Neural cell (in vitro differentiated cells): ENCODE results near the gene PDE4D. TPM values are rescaled to one million over a fixed set of nuclear protein-coding genes. Genes with fewer than 3 reads are reported as not detected.

ENCODE experiments used
- H2AFZ ChIP-seq: fragments of 200-600, 300-800 bp; sonication (generic), shearing (Covaris generic); 2 replicates; pipeline ENCODE4 v1.6.0; 2014; ENCODE audit warnings: low read depth, mild to moderate bottlenecking, antibody characterized with exemption, low read length, moderate library complexity
- H3F3A ChIP-seq: fragments of 200-600 bp; shearing (Covaris generic); 2 replicates; pipeline ENCODE4 v1.6.1; 2016; ENCODE audit warnings: mild to moderate bottlenecking, moderate library complexity, mixed read lengths, antibody characterized with exemption, low read length; ENCODE audit not compliant: insufficient read depth, poor library complexity, severe bottlenecking
- H3K27ac ChIP-seq: fragments of 200-600, 300-800 bp; sonication (generic), shearing (Covaris generic); 2 replicates; pipeline ENCODE4 v1.5.1; 2014; ENCODE audit warnings: mild to moderate bottlenecking, low read length, moderate library complexity
- H3K27me3 ChIP-seq: fragments of 300-800, 200-600 bp; sonication (generic), shearing (Covaris generic); 2 replicates; pipeline ENCODE4 v1.6.0; 2014; ENCODE audit warnings: mild to moderate bottlenecking, low read depth, low read length, moderate library complexity; ENCODE audit not compliant: insufficient read depth
- H3K36me3 ChIP-seq: fragments of 300-800, 200-600 bp; sonication (generic), shearing (Covaris generic); 2 replicates; pipeline ENCODE4 v1.5.1; 2014; ENCODE audit warnings: mild to moderate bottlenecking, antibody characterized with exemption, low read length, moderate library complexity; ENCODE audit not compliant: insufficient read depth
- H3K4me2 ChIP-seq: fragments of 300-800, 200-600 bp; sonication (generic), shearing (Covaris generic); 2 replicates; pipeline ENCODE4 v1.6.0; 2014; ENCODE audit warnings: mild to moderate bottlenecking, low read length
- H3K4me3 ChIP-seq: fragments of 300-800, 200-600 bp; sonication (generic), shearing (Covaris generic); 2 replicates; pipeline ENCODE4 v1.5.1; 2014; ENCODE audit warnings: mild to moderate bottlenecking, low read length, moderate library complexity
- H3K79me2 ChIP-seq: fragments of 200-600 bp; shearing (Covaris generic); replicated peaks from 2 replicates; pipeline ENCODE4 v1.6.0; 2014; ENCODE audit warnings: mild to moderate bottlenecking, low read length, moderate library complexity; ENCODE audit not compliant: insufficient read depth
- H3K9ac ChIP-seq: fragments of 300-800, 200-600 bp; sonication (generic), shearing (Covaris generic); 2 replicates; pipeline ENCODE4 v1.6.1; 2016; ENCODE audit warnings: mild to moderate bottlenecking, low read length, mixed read lengths
- H3K9me2 ChIP-seq: fragments of 200-600 bp; shearing (Covaris generic); 2 replicates; pipeline ENCODE4 v1.6.1; 2016; ENCODE audit warnings: mild to moderate bottlenecking, low read length, mixed read lengths; ENCODE audit not compliant: insufficient read depth
- H3K9me3 ChIP-seq: fragments of 200-600, 300-800 bp; sonication (generic), shearing (Covaris generic); 2 replicates; pipeline ENCODE4 v1.6.1; 2016; ENCODE audit warnings: mild to moderate bottlenecking, mixed run types, low read length, moderate library complexity, mixed read lengths
- H4K20me1 ChIP-seq: fragments of 200-600 bp; shearing (Covaris generic); 2 replicates; pipeline ENCODE4 v1.6.1; 2016; ENCODE audit warnings: mild to moderate bottlenecking, mixed run types; ENCODE audit not compliant: insufficient read depth
- CTCF ChIP-seq: fragments of 450-650 bp; IDR thresholded peaks from 2 replicates; pipeline ENCODE4 v1.5.1; 2014; ENCODE audit warnings: antibody characterized with exemption, mild to moderate bottlenecking, moderate library complexity; ENCODE audit not compliant: poor library complexity, severe bottlenecking
- EP300 ChIP-seq: fragments of 450-650 bp; conservative IDR thresholded peaks from 2 replicates; pipeline ENCODE4 v1.6.1; 2014; ENCODE audit warnings: antibody characterized with exemption, mild to moderate bottlenecking, moderate library complexity; ENCODE audit not compliant: poor library complexity, severe bottlenecking
- EZH2 ChIP-seq: fragments of 200-600, 300-800 bp; shearing (Covaris generic), sonication (generic); IDR thresholded peaks from 2 replicates; pipeline ENCODE4 v1.6.1; 2014; ENCODE audit warnings: antibody characterized with exemption, low read length, borderline replicate concordance, mild to moderate bottlenecking; ENCODE audit not compliant: insufficient read depth, poor library complexity, severe bottlenecking
- MXI1 ChIP-seq: fragments of 450-650 bp; conservative IDR thresholded peaks from 2 replicates; pipeline ENCODE4 v1.6.1; 2014; ENCODE audit warnings: antibody characterized with exemption, mild to moderate bottlenecking; ENCODE audit not compliant: poor library complexity, severe bottlenecking
- POLR2AphosphoS5 ChIP-seq: IDR thresholded peaks from 2 replicates; pipeline ENCODE4 v1.6.1; 2012
- RAD21 ChIP-seq: fragments of 450-650 bp; conservative IDR thresholded peaks from 2 replicates; pipeline ENCODE4 v1.6.1; 2014; ENCODE audit warnings: antibody characterized with exemption, mild to moderate bottlenecking, moderate library complexity
- REST ChIP-seq: IDR thresholded peaks from 2 replicates; pipeline ENCODE4 v1.6.1; 2012; ENCODE audit warnings: borderline replicate concordance
- SMC3 ChIP-seq: fragments of 450-650 bp; conservative IDR thresholded peaks from 2 replicates; pipeline ENCODE4 v1.6.1; 2014; ENCODE audit warnings: antibody characterized with exemption, mild to moderate bottlenecking, moderate library complexity; ENCODE audit not compliant: poor library complexity
- TAF1 ChIP-seq: IDR thresholded peaks from 2 replicates; pipeline ENCODE4 v1.6.1; 2012; ENCODE audit warnings: low read depth
- polyA plus RNA-seq: library from polyadenylated mRNA; depleted of rRNA; stranded (reverse); fragments of >200 nt; gene quantifications from 2 replicates; pipeline ENCODE4 v1.2.3, GENCODE V29; 2014

Gene PDE4D
- polyA plus RNA-seq, 1 donor from 2014 or later: 42.8 TPM

GRCh38 chr5:59039296-59040023 lies 854.1 kb downstream of the PDE4D start:
- TF ChIP-seq EZH2 (no peak), POLR2AphosphoS5 (peak; percentile 69), SMC3 (peak; percentile 38), EP300 (peak; percentile 69), REST (peak; percentile 55), RAD21 (peak; percentile 50), MXI1 (peak; percentile 69), TAF1 (peak; percentile 52), CTCF (no peak)
- Histone ChIP-seq H3K27ac (peak overlapping the region; percentile 63), H2AFZ (no peak overlapping the region), H3K79me2 (peaks cover 30% of the 10 kb centered on the region), H3K9me3 (no peaks in the 10 kb centered on the region), H3K36me3 (no peaks in the 10 kb centered on the region), H3K9me2 (no peaks in the 10 kb centered on the region), H3K9ac (peak overlapping the region; percentile 75), H4K20me1 (no peaks in the 10 kb centered on the region), H3F3A (no peaks in the 10 kb centered on the region), H3K4me3 (peak overlapping the region; percentile 89), H3K4me2 (peak overlapping the region; percentile 60), H3K27me3 (peaks cover 22% of the 10 kb centered on the region)

GRCh38 chr5:59038798-59039295 lies 854.7 kb downstream of the PDE4D start:
- peak overlapping the region; percentile 75 for H3K9ac ChIP-seq
- H3K9me2 ChIP-seq: no peaks in the 10 kb centered on the region

More at GRCh38 chr5:59038798-59039295, 854.7 kb downstream of the PDE4D start:
- Histone ChIP-seq H3K9me3 (no peaks in the 10 kb centered on the region), H3K27ac (peak overlapping the region; percentile 63), H3K36me3 (no peaks in the 10 kb centered on the region), H3K4me2 (peak overlapping the region; percentile 60), H3K4me3 (peak overlapping the region; percentile 89), H4K20me1 (no peaks in the 10 kb centered on the region), H3K79me2 (peaks cover 32% of the 10 kb centered on the region), H2AFZ (no peak overlapping the region), H3F3A (no peaks in the 10 kb centered on the region), H3K27me3 (peaks cover 22% of the 10 kb centered on the region)
- peak; percentile 37 for TF ChIP-seq RAD21
- no peak for TF ChIP-seq TAF1
- TF ChIP-seq EZH2: no peak
- TF ChIP-seq MXI1: no peak
- no peak for TF ChIP-seq EP300
- peak; percentile 7 for TF ChIP-seq SMC3
- no peak for TF ChIP-seq CTCF
- no peak for TF ChIP-seq POLR2AphosphoS5
- TF ChIP-seq REST: no peak
